ENCODE results near the gene SAMD13.

The SAMD13 gene

GRCh38 chr1:84299536-84300170, 1.9 kb upstream of the SAMD13 start:
- Histone ChIP-seq H3K27ac (replicated peaks) (peak overlapping the region; percentile 95), H3K27me3 (ENCODE audit: insufficient read depth, poor library complexity, severe bottlenecking) (no peaks in the 10 kb centered on the region), H3K4me3 (replicated peaks; ENCODE audit: insufficient read depth, low read length) (peak overlapping the region; percentile 81)
- TF ChIP-seq GABPA (IDR thresholded peaks at IDR 0.05; ENCODE audit: low read depth) (no peak), SPI1 (IDR thresholded peaks at IDR 0.05; ENCODE audit: borderline replicate concordance, low read depth) (no peak), CTCF (IDR thresholded peaks at IDR 0.05; ENCODE audit: insufficient read depth, low read length) (no peak), POLR2AphosphoS5 (IDR thresholded peaks at IDR 0.05; ENCODE audit: low read depth) (no peak), REST (IDR thresholded peaks at IDR 0.05; ENCODE audit: insufficient replicate concordance, low read depth) (no peak)
- peak in 1 of 2 experiments; percentile 7 for DNase-seq (ENCODE audit: low read depth in 1 of 2, low spot score in 1 of 2)

GRCh38 chr1:84300501-84300900, 1.0 kb upstream of the SAMD13 start:
- no peak for DNase-seq (ENCODE audit: low read depth in 1 of 2, low spot score in 1 of 2)
- no peaks in the 10 kb centered on the region for H3K27me3 ChIP-seq (ENCODE audit: insufficient read depth, poor library complexity, severe bottlenecking)
- no peak for TF ChIP-seq POLR2AphosphoS5 (IDR thresholded peaks at IDR 0.05; ENCODE audit: low read depth)
- no peak for TF ChIP-seq GABPA (IDR thresholded peaks at IDR 0.05; ENCODE audit: low read depth)
- no peak for TF ChIP-seq SPI1 (IDR thresholded peaks at IDR 0.05; ENCODE audit: borderline replicate concordance, low read depth)
- TF ChIP-seq CTCF (IDR thresholded peaks at IDR 0.05; ENCODE audit: insufficient read depth, low read length), result no peak
- TF ChIP-seq REST (IDR thresholded peaks at IDR 0.05; ENCODE audit: insufficient replicate concordance, low read depth), result no peak
- peak overlapping the region; percentile 95 for H3K27ac ChIP-seq (replicated peaks)
- no peak overlapping the region for H3K4me3 ChIP-seq (replicated peaks; ENCODE audit: insufficient read depth, low read length)

- peak overlapping the region; percentile 33 for H3K4me3 ChIP-seq (replicated peaks; ENCODE audit: insufficient read depth, low read length)
- DNase-seq (ENCODE audit: low read depth in 1 of 2, low spot score in 1 of 2), result no peak
- H3K27me3 ChIP-seq (ENCODE audit: insufficient read depth, poor library complexity, severe bottlenecking), result no peaks in the 10 kb centered on the region
- TF ChIP-seq REST (IDR thresholded peaks at IDR 0.05; ENCODE audit: insufficient replicate concordance, low read depth) (no peak), SPI1 (IDR thresholded peaks at IDR 0.05; ENCODE audit: borderline replicate concordance, low read depth) (no peak), POLR2AphosphoS5 (IDR thresholded peaks at IDR 0.05; ENCODE audit: low read depth) (no peak), GABPA (IDR thresholded peaks at IDR 0.05; ENCODE audit: low read depth) (no peak), CTCF (IDR thresholded peaks at IDR 0.05; ENCODE audit: insufficient read depth, low read length) (no peak)
- H3K27ac ChIP-seq (replicated peaks), result peak overlapping the region; percentile 95
These were observed 377 bp downstream of the SAMD13 start for GRCh38 chr1:84301785-84302385.
